Measurements from ENCODE around the gene DTNB. TPM values are rescaled to one million over a fixed set of nuclear protein-coding genes. Genes with fewer than 3 reads are reported as not detected.
"Not testable (repeated sequence)": the region's sequence is repeated elsewhere in the genome, so short reads cannot be mapped to it uniquely, and the experiment has no call there.

The DTNB gene
- total RNA-seq, 1 donor from 2014 or later = 8.5 TPM

DNA sequence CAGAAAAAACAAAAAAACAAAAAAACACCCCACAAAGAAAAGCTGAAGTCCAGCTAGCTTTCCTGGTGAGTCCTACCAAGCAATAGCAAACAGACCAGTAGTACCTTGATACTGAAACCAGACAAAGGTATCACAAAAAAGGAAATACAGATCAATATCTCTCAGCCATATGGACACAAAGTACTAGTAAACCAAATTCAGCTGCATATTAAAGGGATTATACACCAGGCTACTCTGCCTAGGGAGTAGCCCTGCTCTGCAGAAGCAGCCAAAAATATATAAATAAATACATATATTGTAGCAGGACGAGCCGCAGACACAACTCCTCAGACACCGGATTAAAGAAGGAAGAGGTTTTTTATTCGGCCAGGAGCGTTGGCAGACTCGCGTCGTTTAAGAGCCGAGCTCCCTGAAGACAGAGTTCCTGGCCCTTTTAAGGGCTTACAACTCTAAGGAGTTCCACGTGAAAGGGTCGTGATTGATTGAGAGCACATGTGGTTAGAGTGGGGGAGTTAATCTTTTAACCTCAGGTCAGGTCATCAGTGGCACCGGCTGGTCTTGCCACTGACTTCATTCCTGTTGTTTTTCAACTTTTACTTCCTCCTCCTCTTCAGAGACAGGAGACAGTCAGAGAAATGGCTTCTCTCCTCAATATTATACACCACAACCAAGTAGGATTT, 38.4 kb upstream of the DTNB start:
- Mint-ChIP-seq H3K4me3 (ENCODE audit: unreplicated experiment) (peak overlapping the region; percentile 37), H3K9me3 (ENCODE audit: low read depth) (no peaks in the 10 kb centered on the region), H3K4me1 (ENCODE audit: low read depth) (peaks cover 7% of the 10 kb centered on the region), H3K27me3 (ENCODE audit: low read depth) (peaks cover 2% of the 10 kb centered on the region), H3K27ac (ENCODE audit: unreplicated experiment) (no peak overlapping the region), H3K36me3 (ENCODE audit: low read depth) (no peaks in the 10 kb centered on the region)
- TF ChIP-seq CTCF (IDR thresholded peaks at IDR 0.05) = no peak
- no peak for DNase-seq (ENCODE audit: low spot score)

DNA sequence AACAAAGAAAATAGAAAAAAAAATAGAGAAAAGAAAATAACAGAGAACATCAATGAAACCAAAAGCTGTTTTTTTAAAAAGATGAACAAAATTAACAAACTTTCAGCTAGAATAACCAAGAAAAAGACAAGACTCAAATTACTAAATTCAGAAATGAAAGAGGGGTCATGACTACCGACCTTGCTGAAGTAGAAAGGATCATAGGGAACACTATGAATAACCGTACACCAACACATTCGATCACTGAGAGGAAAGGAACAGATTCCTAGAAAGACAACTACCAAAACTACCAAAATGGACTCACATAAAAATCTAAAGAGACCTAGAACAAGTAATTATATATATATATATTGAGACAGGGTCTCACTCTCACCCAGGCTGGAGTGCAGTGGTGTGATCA, 37.4 kb upstream of the DTNB start:
- no peak for TF ChIP-seq CTCF (IDR thresholded peaks at IDR 0.05)
- Mint-ChIP-seq H3K27ac (ENCODE audit: unreplicated experiment) (no peak overlapping the region), H3K36me3 (ENCODE audit: low read depth) (no peaks in the 10 kb centered on the region), H3K4me3 (ENCODE audit: unreplicated experiment) (no peak overlapping the region), H3K27me3 (ENCODE audit: low read depth) (no peaks in the 10 kb centered on the region), H3K4me1 (ENCODE audit: low read depth) (peaks cover 7% of the 10 kb centered on the region), H3K9me3 (ENCODE audit: low read depth) (no peaks in the 10 kb centered on the region)
- DNase-seq (ENCODE audit: low spot score) = no peak

GRCh38 chr2:25709349-25709748, 36.0 kb upstream of the DTNB start:
- Mint-ChIP-seq H3K27ac (ENCODE audit: unreplicated experiment) (no peak overlapping the region), H3K36me3 (ENCODE audit: low read depth) (no peaks in the 10 kb centered on the region), H3K4me1 (ENCODE audit: low read depth) (peaks cover 7% of the 10 kb centered on the region), H3K9me3 (ENCODE audit: low read depth) (no peaks in the 10 kb centered on the region), H3K4me3 (ENCODE audit: unreplicated experiment) (no peak overlapping the region), H3K27me3 (ENCODE audit: low read depth) (no peaks in the 10 kb centered on the region)
- no peak for TF ChIP-seq CTCF (IDR thresholded peaks at IDR 0.05)
- DNase-seq (ENCODE audit: low spot score) = no peak

DNA sequence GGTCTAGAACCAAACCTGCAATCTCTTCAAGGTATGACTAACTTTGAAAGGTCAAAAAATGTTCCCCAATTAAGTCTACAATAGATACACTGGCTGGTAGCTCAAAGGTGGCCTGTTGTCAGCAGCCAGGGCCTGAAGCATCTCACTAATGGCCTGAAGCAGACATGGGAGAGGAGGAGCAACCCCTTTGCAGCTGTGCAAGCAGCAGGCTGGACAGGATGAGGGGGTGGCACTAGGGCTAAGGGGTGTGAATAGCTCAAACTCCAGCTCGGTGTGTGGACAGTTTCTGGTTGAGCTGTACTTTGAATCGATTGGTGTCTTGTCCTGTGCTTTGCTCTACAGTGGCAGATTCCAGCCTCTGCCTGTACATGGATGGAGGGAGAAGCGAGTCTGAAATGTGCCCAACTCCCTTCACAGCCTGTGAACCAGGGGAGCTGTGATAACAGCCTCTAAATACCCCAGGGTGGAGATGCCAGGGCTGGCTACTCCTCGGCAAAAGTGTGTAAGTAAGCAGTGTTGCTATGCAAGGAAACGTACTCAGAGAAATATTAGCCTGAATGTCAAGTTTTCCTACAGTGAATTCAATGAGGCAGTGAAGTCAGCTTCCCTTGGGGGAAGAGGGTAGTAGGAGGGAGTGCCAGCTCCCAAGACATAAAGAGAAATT, 34.7 kb upstream of the DTNB start:
- Mint-ChIP-seq H3K4me3 (ENCODE audit: unreplicated experiment) (no peak overlapping the region), H3K9me3 (ENCODE audit: low read depth) (no peaks in the 10 kb centered on the region), H3K27me3 (ENCODE audit: low read depth) (no peaks in the 10 kb centered on the region), H3K4me1 (ENCODE audit: low read depth) (peaks cover 7% of the 10 kb centered on the region), H3K36me3 (ENCODE audit: low read depth) (no peaks in the 10 kb centered on the region), H3K27ac (ENCODE audit: unreplicated experiment) (peak overlapping the region; percentile 34)
- TF ChIP-seq CTCF (IDR thresholded peaks at IDR 0.05) = no peak
- no peak for DNase-seq (ENCODE audit: low spot score)

GRCh38 chr2:25705575-25705974, 32.2 kb upstream of the DTNB start:
- not testable (repeated sequence) for H3K36me3 Mint-ChIP-seq (ENCODE audit: low read depth); H3K27ac Mint-ChIP-seq (ENCODE audit: unreplicated experiment); DNase-seq (ENCODE audit: low spot score); H3K9me3 Mint-ChIP-seq (ENCODE audit: low read depth); H3K27me3 Mint-ChIP-seq (ENCODE audit: low read depth); H3K4me1 Mint-ChIP-seq (ENCODE audit: low read depth); H3K4me3 Mint-ChIP-seq (ENCODE audit: unreplicated experiment)

- no peak for DNase-seq (ENCODE audit: low spot score)
- no peak overlapping the region for H3K4me3 Mint-ChIP-seq (ENCODE audit: unreplicated experiment)
- TF ChIP-seq CTCF (IDR thresholded peaks at IDR 0.05) = no peak
- H3K4me1 Mint-ChIP-seq (ENCODE audit: low read depth) = peaks cover 3% of the 10 kb centered on the region
- no peak overlapping the region for H3K27ac Mint-ChIP-seq (ENCODE audit: unreplicated experiment)
- no peaks in the 10 kb centered on the region for H3K27me3 Mint-ChIP-seq (ENCODE audit: low read depth)
- H3K36me3 Mint-ChIP-seq (ENCODE audit: low read depth) = no peaks in the 10 kb centered on the region
- no peaks in the 10 kb centered on the region for H3K9me3 Mint-ChIP-seq (ENCODE audit: low read depth)
Measured at GRCh38 chr2:25701801-25702200, 28.4 kb upstream of the DTNB start.
